Mesothelial cell of epicardium (in vitro differentiated cells): ENCODE measurements around the gene ANK2. TPM values are rescaled to one million over a fixed set of nuclear protein-coding genes. Genes with fewer than 3 reads are reported as not detected.
A peak's percentile ranks its signal among the peaks of the same experiment; 100 is the strongest.
"Not testable (repeated sequence)": the region's sequence is repeated elsewhere in the genome, so short reads cannot be mapped to it uniquely, and the experiment has no call there.

Source experiments
- DNase-seq, 2 experiments: peaks; one replicate each; pipeline ENCODE4 v3.0.0; 2021; ENCODE audit warnings: low spot score in 2 of 2; ENCODE audit not compliant: unreplicated experiment in 2 of 2
- H3K27ac Mint-ChIP-seq: 2 replicates; pipeline ENCODE4 v1.8.0; 2021; ENCODE audit warnings: mixed read lengths
- H3K27me3 Mint-ChIP-seq: 2 replicates; pipeline ENCODE4 v1.8.0; 2021; ENCODE audit warnings: low read depth, mixed read lengths
- H3K36me3 Mint-ChIP-seq: 2 replicates; pipeline ENCODE4 v1.8.0; 2021; ENCODE audit warnings: mixed read lengths
- H3K4me1 Mint-ChIP-seq: 2 replicates; pipeline ENCODE4 v1.8.0; 2021; ENCODE audit warnings: mixed read lengths
- H3K4me3 Mint-ChIP-seq: 2 replicates; pipeline ENCODE4 v1.8.0; 2021; ENCODE audit warnings: mild to moderate bottlenecking, moderate library complexity, mixed read lengths
- H3K9me3 Mint-ChIP-seq: 2 replicates; pipeline ENCODE4 v1.8.0; 2021; ENCODE audit warnings: mixed read lengths
- CTCF ChIP-seq: fragments of 200-600 bp; sonication (generic); IDR thresholded peaks from one replicate; pipeline ENCODE4 v1.5.0; 2021; ENCODE audit warnings: antibody characterized with exemption; ENCODE audit not compliant: unreplicated experiment
- total RNA-seq: library from RNA; stranded (reverse); gene quantifications from 3 replicates; pipeline ENCODE4 v1.2.1, GENCODE V29; 2021

Gene ANK2
- total RNA-seq, 1 donor from 2014 or later = 9.2 TPM

- DNase-seq = no peak
- Mint-ChIP-seq H3K36me3 (no peaks in the 10 kb centered on the region), H3K9me3 (no peaks in the 10 kb centered on the region), H3K4me1 (peaks cover 10% of the 10 kb centered on the region), H3K27me3 (no peaks in the 10 kb centered on the region), H3K4me3 (no peak overlapping the region), H3K27ac (peak overlapping the region; percentile 34)
- no peak for TF ChIP-seq CTCF
Measured at GRCh38 chr4:113232194-113232593, 182.7 kb downstream of the ANK2 start.

DNA sequence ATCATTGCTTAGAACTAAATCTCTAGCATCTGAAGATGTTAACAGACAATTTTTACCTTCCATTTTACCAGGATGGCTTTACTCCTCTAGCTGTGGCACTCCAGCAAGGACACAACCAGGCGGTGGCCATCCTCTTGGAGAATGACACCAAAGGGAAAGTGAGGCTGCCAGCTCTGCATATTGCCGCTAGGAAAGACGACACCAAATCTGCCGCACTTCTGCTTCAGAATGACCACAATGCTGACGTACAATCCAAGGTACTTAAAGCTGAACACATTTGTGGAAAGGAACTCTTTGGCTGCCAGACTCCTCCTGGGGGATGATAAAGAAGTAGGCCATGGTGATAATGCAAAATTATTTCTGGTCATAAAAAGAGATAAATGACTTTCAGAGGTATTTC is 187.5 kb downstream of the ANK2 start:
- Mint-ChIP-seq H3K36me3 (no peaks in the 10 kb centered on the region), H3K27me3 (no peaks in the 10 kb centered on the region), H3K4me1 (peaks cover 9% of the 10 kb centered on the region), H3K4me3 (no peak overlapping the region), H3K9me3 (no peaks in the 10 kb centered on the region), H3K27ac (no peak overlapping the region)
- no peak for DNase-seq
- TF ChIP-seq CTCF = no peak

GRCh38 chr4:113243312-113243711 is 193.9 kb downstream of the ANK2 start:
- H3K4me3 Mint-ChIP-seq = no peak overlapping the region
- H3K27ac Mint-ChIP-seq = no peak overlapping the region
- TF ChIP-seq CTCF = no peak
- no peaks in the 10 kb centered on the region for H3K4me1 Mint-ChIP-seq
- H3K27me3 Mint-ChIP-seq = no peaks in the 10 kb centered on the region
- H3K9me3 Mint-ChIP-seq = no peaks in the 10 kb centered on the region
- DNase-seq = no peak
- no peaks in the 10 kb centered on the region for H3K36me3 Mint-ChIP-seq

DNA sequence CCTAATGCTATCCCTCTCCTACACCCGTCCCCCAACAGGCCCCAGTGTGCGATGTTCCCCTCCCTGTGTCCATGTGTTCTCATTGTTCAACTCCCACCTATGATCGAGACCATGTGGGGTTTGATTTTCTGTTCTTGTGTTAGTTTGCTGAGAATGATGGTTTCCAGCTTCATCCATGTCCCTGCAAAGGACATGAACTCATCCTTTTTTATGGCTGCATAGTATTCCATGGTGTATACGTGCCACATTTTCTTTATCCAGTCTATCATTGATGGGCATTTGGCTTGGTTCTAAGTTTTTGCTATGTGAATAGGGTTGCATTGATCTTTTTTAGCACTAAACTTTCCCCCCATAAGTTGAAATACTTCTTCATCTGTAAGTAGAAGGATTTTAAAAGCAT is 195.3 kb downstream of the ANK2 start:
- H3K27me3 Mint-ChIP-seq, H3K9me3 Mint-ChIP-seq, H3K36me3 Mint-ChIP-seq, H3K4me1 Mint-ChIP-seq, H3K4me3 Mint-ChIP-seq, DNase-seq, H3K27ac Mint-ChIP-seq: not testable (repeated sequence)

DNA sequence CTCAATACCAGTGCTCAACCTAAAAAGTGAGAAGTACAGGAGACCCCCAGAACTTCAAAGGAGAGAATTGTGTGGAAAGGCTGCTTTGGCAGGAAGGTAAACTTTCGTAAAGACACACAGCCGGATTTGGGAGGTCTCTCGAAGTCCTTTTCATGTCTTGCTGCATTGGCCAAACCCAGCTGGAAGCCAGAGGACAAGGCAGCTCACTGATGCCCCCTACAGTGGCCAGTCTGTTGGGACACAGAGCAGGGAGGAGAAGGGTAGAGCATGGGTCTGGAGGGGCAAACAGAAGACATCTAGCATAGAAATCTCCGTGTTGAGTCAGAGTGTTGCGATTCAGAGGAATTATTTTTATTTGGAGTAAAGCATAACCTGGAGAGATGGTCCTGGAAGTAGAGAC is 198.9 kb downstream of the ANK2 start:
- DNase-seq = no peak

GRCh38 chr4:113255628-113256027 is 206.2 kb downstream of the ANK2 start:
- no peak for TF ChIP-seq CTCF
- Mint-ChIP-seq H3K27me3 (no peaks in the 10 kb centered on the region), H3K4me1 (peaks cover 12% of the 10 kb centered on the region), H3K9me3 (no peaks in the 10 kb centered on the region), H3K4me3 (no peak overlapping the region), H3K27ac (no peak overlapping the region), H3K36me3 (no peaks in the 10 kb centered on the region)
- DNase-seq = no peak

More for the DNA sequence above, 198.9 kb downstream of the ANK2 start:
- no peak for TF ChIP-seq CTCF
- no peaks in the 10 kb centered on the region for H3K27me3 Mint-ChIP-seq
- H3K9me3 Mint-ChIP-seq = no peaks in the 10 kb centered on the region
- H3K36me3 Mint-ChIP-seq = no peaks in the 10 kb centered on the region
- no peak overlapping the region for H3K27ac Mint-ChIP-seq
- no peaks in the 10 kb centered on the region for H3K4me1 Mint-ChIP-seq
- no peak overlapping the region for H3K4me3 Mint-ChIP-seq
